CD4-positive, CD25-positive, alpha-beta regulatory T cell (primary cell): Measurements from ENCODE around the gene ZNF761. TPM values are rescaled to one million over a fixed set of nuclear protein-coding genes. Genes with fewer than 3 reads are reported as not detected.
"Not testable (repeated sequence)": the region's sequence is repeated elsewhere in the genome, so short reads cannot be mapped to it uniquely, and the experiment has no call there.

Experiments
- ATAC-seq, 2 donors: fragments of 150-1000 bp; cut with Tn5 transposase; one replicate each; pipeline ENCODE4 v1.10.0; 2021; ENCODE audit warnings: low read depth in 2 of 2, moderate number of reproducible peaks in 2 of 2, moderate library complexity in 1 of 2
- DNase-seq, 3 donors: peaks; one replicate each; pipeline versions ENCODE4 v3.0.0 to v3.0.0-alpha.2; 2012 to 2022; ENCODE audit warnings: mixed read lengths in 1 of 3
- H3K27ac ChIP-seq: one replicate; pipeline ENCODE4 v1.7.0; 2013; ENCODE audit warnings: mild to moderate bottlenecking, low read length; ENCODE audit not compliant: insufficient read depth, poor library complexity, severe bottlenecking
- H3K27me3 ChIP-seq: one replicate; pipeline ENCODE4 v1.7.0; 2013; ENCODE audit warnings: low read length; ENCODE audit not compliant: control insufficient read depth, insufficient read depth
- H3K36me3 ChIP-seq: one replicate; pipeline ENCODE4 v1.7.0; 2013; ENCODE audit warnings: mild to moderate bottlenecking, low read length, moderate library complexity; ENCODE audit not compliant: control insufficient read depth, insufficient read depth
- H3K4me1 ChIP-seq: 2 replicates; pipeline ENCODE4 v1.7.0; 2013; ENCODE audit warnings: mild to moderate bottlenecking, low read length; ENCODE audit not compliant: insufficient read depth, control insufficient read depth, poor library complexity, severe bottlenecking
- H3K4me3 ChIP-seq: one replicate; pipeline ENCODE4 v1.7.0; 2013; ENCODE audit warnings: low read depth, mild to moderate bottlenecking, low read length, moderate library complexity
- H3K9me3 ChIP-seq, 2 experiments: 1 replicate in 1 of 2; 2 replicates in 1 of 2; pipeline ENCODE4 v1.7.0; 2013; ENCODE audit warnings: low read length in 2 of 2, mild to moderate bottlenecking in 1 of 2, moderate library complexity in 1 of 2; ENCODE audit not compliant: control insufficient read depth in 2 of 2
- H3K27ac Mint-ChIP-seq, 3 donors: one replicate each; pipeline ENCODE4 v1.8.0; 2020 to 2022; ENCODE audit warnings: mild to moderate bottlenecking in 3 of 3, mixed read lengths in 3 of 3, moderate library complexity in 2 of 3
- H3K27me3 Mint-ChIP-seq: one replicate; pipeline ENCODE4 v1.8.0; 2022; ENCODE audit warnings: mild to moderate bottlenecking, mixed read lengths
- H3K36me3 Mint-ChIP-seq: one replicate; pipeline ENCODE4 v1.8.0; 2020; ENCODE audit warnings: mixed read lengths
- H3K4me1 Mint-ChIP-seq, 4 donors: one replicate each; pipeline ENCODE4 v1.8.0; 2020 to 2022; ENCODE audit warnings: mixed read lengths in 4 of 4, mild to moderate bottlenecking in 1 of 4
- H3K4me3 Mint-ChIP-seq, 4 donors: one replicate each; pipeline ENCODE4 v1.8.0; 2020 to 2022; ENCODE audit warnings: mild to moderate bottlenecking in 4 of 4, mixed read lengths in 4 of 4, moderate library complexity in 3 of 4
- H3K9me3 Mint-ChIP-seq, 7 donors: one replicate each; pipeline ENCODE4 v1.8.0; 2020 to 2022; ENCODE audit warnings: mixed read lengths in 7 of 7, mild to moderate bottlenecking in 3 of 7, moderate library complexity in 2 of 7
- polyA plus RNA-seq, 4 donors: library from polyadenylated mRNA; unstranded; fragments of 300-500 nt; fragmentation: Illumina TruSeq; gene quantifications; one replicate each; pipeline ENCODE4 v1.2.3, GENCODE V29; 2021
- total RNA-seq: library from RNA; stranded (reverse); gene quantifications from one replicate; pipeline ENCODE4 v1.2.3, GENCODE V29; 2022

The ZNF761 gene
- total and polyA plus RNA-seq, 5 donors from 2014 or later: 7.7 to 11.6 (median 9.0) TPM

DNA sequence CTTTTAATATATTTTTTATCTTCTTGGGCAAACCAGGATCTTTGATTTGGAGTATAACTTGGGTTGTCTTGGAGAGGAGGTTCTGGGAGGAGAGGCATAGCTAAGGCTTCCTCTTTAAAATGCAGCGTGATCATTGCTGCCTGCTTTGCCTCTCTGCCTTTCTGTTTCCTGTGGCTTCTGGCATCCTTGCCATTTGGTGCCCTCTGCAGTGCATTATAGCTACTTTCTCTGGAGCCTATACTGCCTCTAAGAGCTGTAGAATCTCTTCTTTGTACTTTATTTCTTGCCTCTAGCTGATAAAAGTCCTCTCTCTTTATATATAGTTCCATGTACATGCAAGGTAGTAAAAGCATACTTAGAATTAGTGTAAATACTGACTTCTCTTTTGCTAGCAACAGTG, 43.0 kb downstream of the ZNF761 start:
- H3K9me3 ChIP-seq: peaks cover 48 to 78% of the 10 kb centered on the region in 2 experiments
- H3K27me3 ChIP-seq: not testable (repeated sequence)

DNA sequence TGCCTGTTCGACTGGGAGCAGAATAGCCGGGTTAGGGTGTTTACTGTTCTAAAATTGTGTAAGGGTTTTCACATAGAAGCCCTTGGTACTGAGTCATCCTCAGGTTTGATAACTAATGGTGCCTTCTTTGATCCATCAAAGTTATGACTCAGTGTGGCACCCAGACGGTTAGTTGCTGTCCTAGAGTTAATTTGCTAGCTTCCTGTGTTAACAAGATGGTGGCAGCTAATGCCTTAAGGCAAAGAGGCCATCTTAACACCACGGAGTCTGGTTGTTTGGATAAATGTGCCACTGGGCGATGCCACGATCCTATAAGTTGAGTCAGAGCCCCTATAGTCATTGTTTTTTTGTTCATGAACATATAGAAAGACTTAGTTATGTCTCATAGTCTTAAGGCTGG, 43.7 kb downstream of the ZNF761 start:
- Mint-ChIP-seq H3K36me3 (peaks cover 60% of the 10 kb centered on the region), H3K9me3 (peaks cover 0 to 78% (median 32%) of the 10 kb centered on the region in 7 donors)
- H3K27ac Mint-ChIP-seq, DNase-seq, ATAC-seq, H3K4me1 ChIP-seq, H3K27me3 Mint-ChIP-seq, H3K4me3 ChIP-seq, H3K27ac ChIP-seq, H3K4me3 Mint-ChIP-seq, H3K4me1 Mint-ChIP-seq, H3K27me3 ChIP-seq: not testable (repeated sequence)
- H3K36me3 ChIP-seq: peaks cover 33% of the 10 kb centered on the region
- peaks cover 54 to 84% of the 10 kb centered on the region in 2 experiments for H3K9me3 ChIP-seq

More for the DNA sequence above, 43.0 kb downstream of the ZNF761 start:
- H3K36me3 Mint-ChIP-seq: peaks cover 56% of the 10 kb centered on the region
- H3K27ac ChIP-seq, H3K4me1 ChIP-seq, H3K27ac Mint-ChIP-seq, ATAC-seq, H3K4me3 ChIP-seq, H3K27me3 Mint-ChIP-seq, DNase-seq, H3K4me3 Mint-ChIP-seq: not testable (repeated sequence)
- H3K4me1 Mint-ChIP-seq: peaks cover 0 to 11% (median 2%) of the 10 kb centered on the region in 4 donors
- H3K9me3 Mint-ChIP-seq: peaks cover 0 to 75% (median 30%) of the 10 kb centered on the region in 7 donors
- H3K36me3 ChIP-seq: peaks cover 33% of the 10 kb centered on the region

DNA sequence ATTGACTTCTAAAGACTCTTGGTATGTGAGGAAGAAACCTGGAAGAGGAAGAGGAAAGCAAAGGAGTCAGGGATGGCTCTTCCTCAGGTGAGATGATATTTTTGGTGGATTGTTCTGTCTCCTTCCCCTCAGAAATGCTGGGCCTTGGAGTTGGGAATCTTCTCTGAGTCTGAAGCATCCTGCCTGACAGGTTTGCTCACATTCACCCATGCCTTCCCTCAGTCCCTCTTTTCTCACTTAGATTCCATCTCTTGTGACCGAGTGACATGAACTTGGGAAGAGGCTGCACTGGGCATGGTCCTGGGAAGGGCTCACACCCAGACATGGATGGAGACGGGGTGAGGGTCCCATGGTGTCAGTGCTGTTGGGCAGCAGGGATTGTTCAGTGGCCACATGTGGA, 52.0 kb downstream of the ZNF761 start:
- H3K9me3 ChIP-seq: peaks cover 53 to 79% of the 10 kb centered on the region in 2 experiments
- H3K4me3 Mint-ChIP-seq, H3K27me3 Mint-ChIP-seq, H3K4me1 Mint-ChIP-seq, ATAC-seq, H3K27ac Mint-ChIP-seq, DNase-seq, H3K27ac ChIP-seq, H3K4me1 ChIP-seq, H3K4me3 ChIP-seq, H3K27me3 ChIP-seq: not testable (repeated sequence)
- peaks cover 80% of the 10 kb centered on the region for H3K36me3 Mint-ChIP-seq
- peaks cover 1 to 73% (median 34%) of the 10 kb centered on the region in 7 donors for H3K9me3 Mint-ChIP-seq
- H3K36me3 ChIP-seq: peaks cover 48% of the 10 kb centered on the region

DNA sequence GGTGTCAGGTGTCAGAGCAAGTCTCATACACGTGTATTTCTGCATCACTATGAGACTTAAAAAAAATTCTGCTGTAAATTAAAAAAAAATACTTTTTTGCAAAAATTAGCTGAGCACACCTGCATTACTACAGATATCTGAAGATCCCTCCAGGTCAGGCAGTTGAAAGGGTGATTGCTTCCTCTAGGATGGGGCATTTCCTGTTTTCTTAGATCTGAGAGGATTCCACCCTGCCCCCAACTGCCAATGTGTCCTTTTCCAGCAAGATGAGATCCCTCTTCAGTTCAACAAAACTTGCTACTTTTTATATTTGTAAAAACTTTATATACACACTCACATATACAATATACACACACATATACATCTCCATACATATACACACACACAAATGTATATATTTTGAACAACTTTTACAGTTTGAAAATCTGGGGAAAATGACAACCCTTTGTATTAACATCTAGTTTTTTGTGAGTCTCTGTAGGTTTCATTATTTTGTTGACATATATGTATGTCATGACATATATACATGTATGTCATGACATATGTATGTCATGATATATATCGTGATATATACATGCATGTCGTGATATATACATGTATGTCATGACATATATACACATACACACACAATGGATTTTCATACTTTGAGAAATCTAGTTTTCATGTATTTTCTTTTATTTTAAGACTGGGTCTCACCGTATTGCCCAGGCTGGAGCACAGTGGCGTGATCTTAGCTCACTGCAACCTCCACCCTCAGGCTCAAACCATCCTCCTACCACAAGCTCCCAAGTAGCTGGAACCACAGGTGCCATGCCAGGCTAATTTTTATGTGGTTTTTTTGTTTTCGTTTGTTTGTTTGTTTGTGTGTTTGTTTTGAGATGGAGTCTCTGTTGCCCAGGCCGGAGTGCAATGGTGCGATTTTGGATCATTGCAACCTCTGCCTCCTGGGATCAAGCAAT, 53.5 kb downstream of the ZNF761 start:
- Mint-ChIP-seq H3K27me3 (no peaks in the 10 kb centered on the region), H3K4me3 (no peak overlapping the region)

DNA sequence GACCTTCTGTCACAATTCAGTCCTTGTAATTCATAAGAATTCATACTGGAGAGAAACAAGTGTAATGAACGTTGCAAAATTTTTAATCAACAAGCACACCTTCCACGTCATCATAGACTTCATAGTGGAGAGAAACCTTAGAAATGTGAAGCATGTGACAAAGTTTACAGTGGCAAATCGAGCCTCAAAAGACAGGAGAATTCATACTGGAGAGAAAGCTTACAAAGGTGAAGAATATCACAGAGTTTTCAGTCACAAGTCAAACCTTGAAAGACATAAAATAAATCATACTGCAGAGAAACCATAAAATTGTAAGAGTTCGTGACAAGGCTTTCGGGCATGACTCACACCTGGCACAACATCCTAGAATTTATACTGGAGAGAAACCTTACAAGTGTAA, 60.4 kb downstream of the ZNF761 start:
- ATAC-seq (no peak), DNase-seq (no peak)
- no peaks in the 10 kb centered on the region for H3K4me1 ChIP-seq
- Mint-ChIP-seq H3K9me3 (peaks cover 0 to 82% (median 31%) of the 10 kb centered on the region in 7 donors), H3K27me3 (no peaks in the 10 kb centered on the region), H3K36me3 (peaks cover 54% of the 10 kb centered on the region), H3K4me3 (no peak overlapping the region), H3K4me1 (no peaks in the 10 kb centered on the region), H3K27ac (no peak overlapping the region)
- no peak overlapping the region for H3K27ac ChIP-seq
- peaks cover 39% of the 10 kb centered on the region for H3K36me3 ChIP-seq
- H3K27me3 ChIP-seq: no peaks in the 10 kb centered on the region
- H3K4me3 ChIP-seq: no peak overlapping the region
- H3K9me3 ChIP-seq: peaks cover 79 to 96% of the 10 kb centered on the region in 2 experiments

More for the DNA sequence above, 53.5 kb downstream of the ZNF761 start:
- ATAC-seq: no peak
- no peak overlapping the region for H3K4me3 ChIP-seq
- H3K27me3 ChIP-seq: no peaks in the 10 kb centered on the region
- H3K9me3 Mint-ChIP-seq: peaks cover 1 to 66% (median 33%) of the 10 kb centered on the region in 7 donors
- H3K9me3 ChIP-seq: peaks cover 56 to 81% of the 10 kb centered on the region in 2 experiments
- no peak overlapping the region for H3K27ac ChIP-seq
- peaks cover 73% of the 10 kb centered on the region for H3K36me3 Mint-ChIP-seq
- DNase-seq: no peak
- no peaks in the 10 kb centered on the region for H3K4me1 ChIP-seq
- H3K27ac Mint-ChIP-seq: no peak overlapping the region
- H3K4me1 Mint-ChIP-seq: no peaks in the 10 kb centered on the region
- peaks cover 56% of the 10 kb centered on the region for H3K36me3 ChIP-seq

DNA sequence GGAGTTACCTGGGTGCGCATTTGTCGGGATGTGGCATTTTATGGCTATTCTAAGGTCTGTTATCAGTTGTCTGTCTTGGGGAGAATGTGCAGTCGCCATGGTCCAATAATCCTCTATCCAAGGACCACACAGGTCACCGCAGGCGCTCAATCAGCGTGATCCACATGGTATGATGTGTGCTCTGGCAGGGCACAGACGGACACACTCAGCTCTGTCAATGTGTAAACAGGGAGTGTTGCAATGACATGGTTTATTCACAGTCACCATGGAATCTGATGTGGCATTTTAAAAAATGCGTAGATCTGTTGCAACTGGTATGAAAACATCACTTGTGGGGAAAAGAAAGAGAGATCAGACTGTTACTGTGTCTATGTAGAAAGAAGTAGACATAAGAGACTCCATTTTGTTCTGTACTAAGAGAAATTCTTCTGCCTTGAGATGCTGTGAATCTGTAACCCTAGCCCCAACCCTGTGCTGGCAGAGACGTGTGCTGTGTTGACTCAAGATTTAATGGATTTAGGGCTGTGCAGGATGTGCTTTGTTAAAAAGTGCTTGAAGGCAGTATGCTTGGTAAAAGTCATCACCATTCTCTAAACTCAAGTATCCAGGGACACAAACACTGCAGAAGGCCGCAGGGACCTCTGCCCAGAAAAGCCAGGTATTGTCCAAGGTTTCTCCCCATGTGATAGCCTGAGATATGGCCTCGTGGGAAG, 65.7 kb downstream of the ZNF761 start:
- not testable (repeated sequence) for H3K4me3 Mint-ChIP-seq, H3K4me1 ChIP-seq, DNase-seq, H3K4me3 ChIP-seq, H3K36me3 ChIP-seq, H3K27ac ChIP-seq, H3K27me3 Mint-ChIP-seq, H3K27me3 ChIP-seq, H3K4me1 Mint-ChIP-seq, ATAC-seq, H3K27ac Mint-ChIP-seq
- peaks cover 43 to 57% of the 10 kb centered on the region in 2 experiments for H3K9me3 ChIP-seq
- Mint-ChIP-seq H3K9me3 (peaks cover 0 to 55% (median 29%) of the 10 kb centered on the region in 7 donors), H3K36me3 (peaks cover 16% of the 10 kb centered on the region)

DNA sequence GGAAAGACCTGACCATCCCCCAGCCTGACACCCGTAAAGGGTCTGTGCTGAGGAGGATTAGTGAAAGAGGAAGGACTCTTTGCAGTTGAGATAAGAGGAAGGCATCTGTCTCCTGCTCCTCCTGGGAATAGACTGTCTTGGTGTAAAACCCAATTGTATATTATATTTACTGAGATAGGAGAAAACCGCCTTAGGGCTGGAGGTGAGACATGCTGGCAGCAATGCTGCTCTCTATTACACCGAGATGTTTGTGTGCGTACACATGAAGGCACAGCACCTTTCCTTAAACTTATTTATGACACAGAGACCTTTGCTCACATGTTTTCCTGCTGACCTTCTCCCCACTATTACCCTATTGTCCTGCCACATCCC, 66.2 kb downstream of the ZNF761 start:
- not testable (repeated sequence) for H3K4me1 ChIP-seq, H3K27ac Mint-ChIP-seq, H3K4me1 Mint-ChIP-seq, H3K4me3 Mint-ChIP-seq, DNase-seq, H3K27me3 ChIP-seq, H3K4me3 ChIP-seq, H3K36me3 ChIP-seq, H3K27me3 Mint-ChIP-seq, ATAC-seq, H3K27ac ChIP-seq
- H3K9me3 ChIP-seq: peaks cover 37 to 52% of the 10 kb centered on the region in 2 experiments
- H3K36me3 Mint-ChIP-seq: peaks cover 15% of the 10 kb centered on the region
- H3K9me3 Mint-ChIP-seq: peaks cover 0 to 49% (median 26%) of the 10 kb centered on the region in 7 donors
